ENCODE data around the gene RUVBL1. TPM values are rescaled to one million over a fixed set of nuclear protein-coding genes. Genes with fewer than 3 reads are reported as not detected.
"Not testable (repeated sequence)": the region's sequence is repeated elsewhere in the genome, so short reads cannot be mapped to it uniquely, and the experiment has no call there.

RUVBL1 gene
- total and polyA plus RNA-seq, 8 donors: 3.5 to 26.4 (median 13.4) TPM; not detected in 1

GRCh38 chr3:128163432-128163831, 39.8 kb upstream of the RUVBL1 start:
- TF ChIP-seq CTCF (IDR thresholded peaks at IDR 0.05): no peak
- TF ChIP-seq POLR2AphosphoS5 (IDR thresholded peaks at IDR 0.05): no peak
- TF ChIP-seq EP300 (IDR thresholded peaks at IDR 0.05): no peak
- TF ChIP-seq POLR2A (IDR thresholded peaks at IDR 0.05): no peak
- Histone ChIP-seq H3K9me3 (no peaks in the 10 kb centered on the region), H3K27ac (no peak overlapping the region), H3K4me3 (no peak overlapping the region), H3K27me3 (no peaks in the 10 kb centered on the region), H3K4me1 (no peaks in the 10 kb centered on the region), H3K36me3 (peaks cover 0 to 23% (median 18%) of the 10 kb centered on the region in 4 donors)
- 56 to 96% (median 76%) methylated on average over 5 of the region's 5 CpGs for WGBS, 5 donors
- DNase-seq: no peak
- intact Hi-C loops (cut with DNase I; ENCODE audit: low total_unique reads): no loop called here

GRCh38 chr3:128160661-128161060, 37.0 kb upstream of the RUVBL1 start:
- no peaks in the 10 kb centered on the region for H3K27me3 ChIP-seq
- 87 to 90% (median 89%) methylated on average over 5 of the region's 5 CpGs for WGBS, 5 donors
- TF ChIP-seq EP300 (IDR thresholded peaks at IDR 0.05) (no peak), CTCF (IDR thresholded peaks at IDR 0.05) (no peak), POLR2AphosphoS5 (IDR thresholded peaks at IDR 0.05) (no peak), POLR2A (IDR thresholded peaks at IDR 0.05) (no peak)
- H3K4me3 ChIP-seq: no peak overlapping the region
- peaks cover 0 to 39% (median 32%) of the 10 kb centered on the region in 4 donors for H3K36me3 ChIP-seq
- DNase-seq: no peak
- no peaks in the 10 kb centered on the region for H3K9me3 ChIP-seq
- no peak overlapping the region for H3K27ac ChIP-seq
- H3K4me1 ChIP-seq: no peaks in the 10 kb centered on the region
- intact Hi-C loops (cut with DNase I; ENCODE audit: low total_unique reads): no loop called here

DNA sequence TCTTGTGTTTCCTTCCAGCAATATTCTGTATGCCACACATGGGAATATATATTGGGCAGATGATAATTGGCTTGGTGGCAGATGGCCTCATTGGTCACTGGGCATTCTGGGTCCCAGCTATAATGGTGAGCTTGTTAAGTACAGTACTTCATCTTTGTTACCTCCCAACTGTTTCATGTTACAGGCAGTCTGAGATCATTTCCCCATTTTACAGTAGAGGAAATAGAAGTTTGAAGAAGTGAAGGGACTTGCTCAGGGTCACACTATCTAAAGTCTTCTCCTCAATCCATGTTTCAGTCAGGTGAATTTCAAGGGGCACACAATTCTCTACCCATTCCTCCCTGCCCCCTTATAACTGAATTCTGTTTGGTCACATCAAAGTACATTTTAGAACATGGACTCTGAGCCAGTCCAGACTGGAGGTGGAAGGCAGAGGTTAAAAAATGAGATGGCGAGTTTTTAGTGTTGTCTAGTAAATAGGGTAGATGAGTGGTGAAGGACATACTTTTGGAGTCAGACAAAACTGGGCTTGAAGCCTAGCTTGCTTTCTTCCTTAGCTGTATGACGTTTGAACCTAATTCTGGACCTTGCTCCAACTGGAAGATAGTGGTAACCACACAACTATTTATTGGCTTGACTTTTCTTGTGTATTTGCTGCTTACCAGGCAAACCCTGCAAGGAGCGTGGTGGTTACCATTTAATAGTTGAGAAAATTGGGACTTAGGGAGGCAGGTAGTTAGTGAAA, 32.2 kb upstream of the RUVBL1 start:
- Histone ChIP-seq H3K36me3 (peaks cover 0 to 26% (median 20%) of the 10 kb centered on the region in 4 donors), H3K27me3 (no peaks in the 10 kb centered on the region), H3K27ac (no peak overlapping the region), H3K4me3 (no peak overlapping the region), H3K9me3 (no peaks in the 10 kb centered on the region), H3K4me1 (peaks cover 6 to 18% (median 12%) of the 10 kb centered on the region in 4 donors)
- intact Hi-C loops (cut with DNase I; ENCODE audit: low total_unique reads): no loop called here
- WGBS, 5 donors: 61 to 93% (median 82%) methylated on average over 3 of the region's 3 CpGs
- TF ChIP-seq POLR2AphosphoS5 (IDR thresholded peaks at IDR 0.05) (no peak), CTCF (IDR thresholded peaks at IDR 0.05) (no peak), EP300 (IDR thresholded peaks at IDR 0.05) (no peak), POLR2A (IDR thresholded peaks at IDR 0.05) (no peak)
- no peak for DNase-seq

DNA sequence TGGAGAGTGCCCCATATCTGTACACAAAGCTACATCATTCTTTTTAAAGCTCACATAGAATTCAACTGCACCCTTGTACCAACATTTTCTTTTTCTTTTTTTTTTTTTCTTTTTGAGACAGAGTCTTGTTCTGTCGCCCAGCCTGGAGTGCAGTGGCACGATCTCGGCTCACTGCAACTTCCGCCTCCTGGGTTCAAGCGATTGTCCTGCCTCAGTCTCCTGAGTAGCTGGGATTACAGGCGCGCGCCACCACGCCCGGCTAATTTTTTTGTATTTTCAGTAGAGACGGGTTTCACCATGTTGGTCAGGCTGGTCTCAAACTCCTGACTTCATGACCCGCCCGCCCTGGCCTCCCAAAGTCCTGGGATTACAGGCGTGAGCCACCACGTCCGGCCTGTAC, 30.7 kb upstream of the RUVBL1 start:
- Histone ChIP-seq H3K4me1 (peaks cover 6 to 18% (median 12%) of the 10 kb centered on the region in 4 donors), H3K4me3 (peak overlapping the region; percentile 83 to 99 (median 95)), H3K27ac (peak overlapping the region in 2 of 5 donors; percentile 88 to 93), H3K36me3 (peaks cover 0 to 24% (median 20%) of the 10 kb centered on the region in 4 donors)
- intact Hi-C loops (cut with DNase I; ENCODE audit: low total_unique reads); H3K27me3 ChIP-seq; DNase-seq; H3K9me3 ChIP-seq: not testable (repeated sequence)
- WGBS, 5 donors: 83 to 85% (median 84%) methylated on average over 16 of the region's 16 CpGs

Data from stomach (tissue), 9 donors.